CD1c-positive myeloid dendritic cell (primary cell): ENCODE measurements around the gene C6orf52.

Experiments
- DNase-seq: peaks from one replicate; pipeline ENCODE4 v3.0.0-alpha.2; 2016; ENCODE audit errors: extremely low spot score

C6orf52 gene

GRCh38 chr6:10655508-10656055 is 38.8 kb downstream of the C6orf52 start:
- DNase-seq, result peak; percentile 31

- DNase-seq, result no peak
Measured at GRCh38 chr6:10644225-10644624, 50.2 kb downstream of the C6orf52 start.

- peak; percentile 68 for DNase-seq
Measured at GRCh38 chr6:10643201-10643651, 51.2 kb downstream of the C6orf52 start.

GRCh38 chr6:10641528-10641927 is 52.9 kb downstream of the C6orf52 start:
- DNase-seq, result no peak

GRCh38 chr6:10640412-10640811 is 54.0 kb downstream of the C6orf52 start:
- DNase-seq, result no peak

- peak; percentile 83 for DNase-seq
Measured at GRCh38 chr6:10633216-10633615, 61.2 kb downstream of the C6orf52 start.

- DNase-seq, result no peak
Measured at GRCh38 chr6:10630178-10630577, 64.2 kb downstream of the C6orf52 start.

GRCh38 chr6:10627800-10628199 is 66.6 kb downstream of the C6orf52 start:
- no peak for DNase-seq

- no peak for DNase-seq
Measured at GRCh38 chr6:10626154-10626741, 68.2 kb downstream of the C6orf52 start.

- peak; percentile 19 for DNase-seq
Measured at GRCh38 chr6:10624836-10625235, 69.6 kb downstream of the C6orf52 start.

GRCh38 chr6:10621847-10622246 is 72.6 kb downstream of the C6orf52 start:
- no peak for DNase-seq
